ENCODE results near the gene OSBP2.

The OSBP2 gene

GRCh38 chr22:30878516-30879414 is 184.1 kb downstream of the OSBP2 start:
- H3K4me3 ChIP-seq (ENCODE audit: control insufficient read depth, low read depth, low read length): no peak overlapping the region
- DNase-seq (ENCODE audit: low read depth): no peak
- TF ChIP-seq CTCF (conservative IDR thresholded peaks at IDR 0.05; ENCODE audit: control insufficient read depth, insufficient read depth, low read depth, low read length): no peak

GRCh38 chr22:30879415-30879797 is 184.7 kb downstream of the OSBP2 start:
- H3K4me3 ChIP-seq (ENCODE audit: control insufficient read depth, low read depth, low read length): no peak overlapping the region
- no peak for TF ChIP-seq CTCF (conservative IDR thresholded peaks at IDR 0.05; ENCODE audit: control insufficient read depth, insufficient read depth, low read depth, low read length)
- DNase-seq (ENCODE audit: low read depth): no peak

- H3K4me3 ChIP-seq (ENCODE audit: control insufficient read depth, low read depth, low read length): no peak overlapping the region
- DNase-seq (ENCODE audit: low read depth): no peak
- TF ChIP-seq CTCF (conservative IDR thresholded peaks at IDR 0.05; ENCODE audit: control insufficient read depth, insufficient read depth, low read depth, low read length): no peak
These were observed 185.5 kb downstream of the OSBP2 start for GRCh38 chr22:30880181-30880601.

- TF ChIP-seq CTCF (conservative IDR thresholded peaks at IDR 0.05; ENCODE audit: control insufficient read depth, insufficient read depth, low read depth, low read length): no peak
- DNase-seq (ENCODE audit: low read depth): no peak
- no peak overlapping the region for H3K4me3 ChIP-seq (ENCODE audit: control insufficient read depth, low read depth, low read length)
These were observed 186.2 kb downstream of the OSBP2 start for GRCh38 chr22:30880847-30881246.

GRCh38 chr22:30881361-30882183 is 186.9 kb downstream of the OSBP2 start:
- no peak for DNase-seq (ENCODE audit: low read depth)
- no peak for TF ChIP-seq CTCF (conservative IDR thresholded peaks at IDR 0.05; ENCODE audit: control insufficient read depth, insufficient read depth, low read depth, low read length)
- no peak overlapping the region for H3K4me3 ChIP-seq (ENCODE audit: control insufficient read depth, low read depth, low read length)

GRCh38 chr22:30882184-30882717 is 187.6 kb downstream of the OSBP2 start:
- TF ChIP-seq CTCF (conservative IDR thresholded peaks at IDR 0.05; ENCODE audit: control insufficient read depth, insufficient read depth, low read depth, low read length): no peak

More at GRCh38 chr22:30882184-30882717, 187.6 kb downstream of the OSBP2 start:
- no peak overlapping the region for H3K4me3 ChIP-seq (ENCODE audit: control insufficient read depth, low read depth, low read length)
- no peak for DNase-seq (ENCODE audit: low read depth)

Measured in fibroblast of mammary gland (primary cell).